ENCODE results near the gene RNF150.
"Not testable (repeated sequence)": the region's sequence is repeated elsewhere in the genome, so short reads cannot be mapped to it uniquely, and the experiment has no call there.

Gene RNF150

GRCh38 chr4:140819610-140820009, 313.7 kb downstream of the RNF150 start:
- no peaks in the 10 kb centered on the region for H3K36me3 ChIP-seq (ENCODE audit: control insufficient read depth, low read depth, low read length)
- H3K9me3 ChIP-seq (ENCODE audit: control insufficient read depth, low read depth, low read length) = no peaks in the 10 kb centered on the region
- no peak overlapping the region for H3K9ac ChIP-seq (ENCODE audit: low read length)
- H3K4me3 ChIP-seq (ENCODE audit: low read length) = no peak overlapping the region
- peaks cover 15% of the 10 kb centered on the region for H3K4me1 ChIP-seq (ENCODE audit: control insufficient read depth, low read depth, low read length)
- H3K27me3 ChIP-seq (ENCODE audit: control insufficient read depth, insufficient read depth, low read length) = no peaks in the 10 kb centered on the region
- H3K27ac ChIP-seq (ENCODE audit: low read length) = no peak overlapping the region

DNA sequence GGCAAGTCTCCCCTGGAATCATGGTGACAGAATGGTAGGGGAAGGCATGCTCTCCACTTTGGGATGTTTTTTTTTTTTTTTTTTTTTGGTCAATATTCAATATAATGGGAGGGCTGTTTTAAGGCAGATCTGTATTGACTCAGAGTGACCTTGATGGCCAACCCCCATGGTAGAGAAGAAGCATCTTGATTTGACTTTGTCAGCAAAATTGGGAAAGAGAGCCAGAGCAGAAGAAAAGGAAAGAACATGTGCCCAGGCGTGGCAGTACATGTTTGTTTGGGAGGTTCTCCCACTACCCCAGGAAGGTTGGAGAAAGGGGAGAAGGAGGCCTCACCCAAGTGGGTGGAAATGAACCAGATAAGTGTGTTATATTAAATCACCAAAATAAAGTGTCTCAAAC, 314.8 kb downstream of the RNF150 start:
- no peaks in the 10 kb centered on the region for H3K27me3 ChIP-seq (ENCODE audit: control insufficient read depth, insufficient read depth, low read length)
- no peaks in the 10 kb centered on the region for H3K9me3 ChIP-seq (ENCODE audit: control insufficient read depth, low read depth, low read length)
- H3K27ac ChIP-seq (ENCODE audit: low read length) = no peak overlapping the region
- H3K36me3 ChIP-seq (ENCODE audit: control insufficient read depth, low read depth, low read length) = no peaks in the 10 kb centered on the region
- H3K4me3 ChIP-seq (ENCODE audit: low read length) = no peak overlapping the region
- peaks cover 15% of the 10 kb centered on the region for H3K4me1 ChIP-seq (ENCODE audit: control insufficient read depth, low read depth, low read length)
- H3K9ac ChIP-seq (ENCODE audit: low read length) = no peak overlapping the region

- no peaks in the 10 kb centered on the region for H3K9me3 ChIP-seq (ENCODE audit: control insufficient read depth, low read depth, low read length)
- H3K9ac ChIP-seq (ENCODE audit: low read length) = no peak overlapping the region
- H3K36me3 ChIP-seq (ENCODE audit: control insufficient read depth, low read depth, low read length) = no peaks in the 10 kb centered on the region
- H3K4me3 ChIP-seq (ENCODE audit: low read length) = no peak overlapping the region
- H3K4me1 ChIP-seq (ENCODE audit: control insufficient read depth, low read depth, low read length) = peaks cover 15% of the 10 kb centered on the region
- H3K27me3 ChIP-seq (ENCODE audit: control insufficient read depth, insufficient read depth, low read length) = no peaks in the 10 kb centered on the region
- H3K27ac ChIP-seq (ENCODE audit: low read length) = no peak overlapping the region
Measured at GRCh38 chr4:140816806-140817510, 316.3 kb downstream of the RNF150 start.

GRCh38 chr4:140813804-140814203, 319.5 kb downstream of the RNF150 start:
- Histone ChIP-seq H3K4me1 (ENCODE audit: control insufficient read depth, low read depth, low read length) (peaks cover 7% of the 10 kb centered on the region), H3K9ac (ENCODE audit: low read length) (no peak overlapping the region), H3K4me3 (ENCODE audit: low read length) (no peak overlapping the region), H3K36me3 (ENCODE audit: control insufficient read depth, low read depth, low read length) (no peaks in the 10 kb centered on the region), H3K27me3 (ENCODE audit: control insufficient read depth, insufficient read depth, low read length) (no peaks in the 10 kb centered on the region), H3K27ac (ENCODE audit: low read length) (no peak overlapping the region), H3K9me3 (ENCODE audit: control insufficient read depth, low read depth, low read length) (no peaks in the 10 kb centered on the region)

GRCh38 chr4:140812916-140813315, 320.4 kb downstream of the RNF150 start:
- H3K4me3 ChIP-seq (ENCODE audit: low read length) = no peak overlapping the region
- no peaks in the 10 kb centered on the region for H3K27me3 ChIP-seq (ENCODE audit: control insufficient read depth, insufficient read depth, low read length)
- H3K27ac ChIP-seq (ENCODE audit: low read length) = no peak overlapping the region
- H3K9ac ChIP-seq (ENCODE audit: low read length) = no peak overlapping the region
- H3K4me1 ChIP-seq (ENCODE audit: control insufficient read depth, low read depth, low read length) = peaks cover 7% of the 10 kb centered on the region
- H3K36me3 ChIP-seq (ENCODE audit: control insufficient read depth, low read depth, low read length) = no peaks in the 10 kb centered on the region
- H3K9me3 ChIP-seq (ENCODE audit: control insufficient read depth, low read depth, low read length) = no peaks in the 10 kb centered on the region

DNA sequence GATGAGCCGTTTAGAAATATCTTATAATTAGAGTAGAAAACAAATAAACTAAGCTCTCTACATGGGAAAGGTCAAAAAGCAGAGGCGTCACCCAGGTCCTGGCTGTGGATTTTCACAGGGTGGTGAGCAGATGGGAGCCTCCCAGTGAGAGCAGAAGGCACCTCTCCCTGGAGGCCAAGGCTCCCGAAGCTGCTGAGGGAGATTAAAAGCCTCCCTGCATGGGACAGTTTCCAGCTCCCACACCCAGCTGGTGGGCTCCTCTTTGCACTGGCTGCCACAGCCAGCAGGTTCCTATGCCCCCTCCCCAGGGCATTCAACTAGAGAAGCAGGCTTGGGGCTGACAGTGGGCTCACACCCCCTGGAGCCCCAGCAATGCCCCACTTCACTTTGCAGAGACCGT, 321.8 kb downstream of the RNF150 start:
- H3K27me3 ChIP-seq (ENCODE audit: control insufficient read depth, insufficient read depth, low read length) = no peaks in the 10 kb centered on the region
- peaks cover under 1% of the 10 kb centered on the region for H3K4me1 ChIP-seq (ENCODE audit: control insufficient read depth, low read depth, low read length)
- H3K27ac ChIP-seq (ENCODE audit: low read length) = no peak overlapping the region
- no peaks in the 10 kb centered on the region for H3K9me3 ChIP-seq (ENCODE audit: control insufficient read depth, low read depth, low read length)
- no peak overlapping the region for H3K4me3 ChIP-seq (ENCODE audit: low read length)
- no peak overlapping the region for H3K9ac ChIP-seq (ENCODE audit: low read length)
- no peaks in the 10 kb centered on the region for H3K36me3 ChIP-seq (ENCODE audit: control insufficient read depth, low read depth, low read length)

GRCh38 chr4:140810591-140811169, 322.6 kb downstream of the RNF150 start:
- H3K27me3 ChIP-seq (ENCODE audit: control insufficient read depth, insufficient read depth, low read length); H3K4me3 ChIP-seq (ENCODE audit: low read length); H3K36me3 ChIP-seq (ENCODE audit: control insufficient read depth, low read depth, low read length); H3K9ac ChIP-seq (ENCODE audit: low read length); H3K4me1 ChIP-seq (ENCODE audit: control insufficient read depth, low read depth, low read length); H3K27ac ChIP-seq (ENCODE audit: low read length); H3K9me3 ChIP-seq (ENCODE audit: control insufficient read depth, low read depth, low read length): not testable (repeated sequence)
